ENCODE results near the gene C10orf90.

The C10orf90 gene

GRCh38 chr10:126479280-126479895 lies 191.1 kb downstream of the C10orf90 start:
- H3K27me3 ChIP-seq (replicated peaks; ENCODE audit: control insufficient read depth, insufficient read depth, low read length, poor library complexity, severe bottlenecking): no peaks in the 10 kb centered on the region
- H3K4me1 ChIP-seq (ENCODE audit: control insufficient read depth, insufficient read depth, low read length, poor library complexity, severe bottlenecking): no peaks in the 10 kb centered on the region
- no peak for DNase-seq
- H3K36me3 ChIP-seq (ENCODE audit: control insufficient read depth, insufficient read depth, low read length): no peaks in the 10 kb centered on the region
- H3K9me3 ChIP-seq (ENCODE audit: control insufficient read depth, low read length): no peaks in the 10 kb centered on the region
- no peak overlapping the region for H3K27ac ChIP-seq (ENCODE audit: insufficient read depth, low read length, poor library complexity, severe bottlenecking)
- no peak overlapping the region for H3K4me3 ChIP-seq (ENCODE audit: insufficient read depth, low read depth, low read length, poor library complexity, severe bottlenecking)

GRCh38 chr10:126478546-126478945 lies 191.9 kb downstream of the C10orf90 start:
- Histone ChIP-seq H3K4me1 (ENCODE audit: control insufficient read depth, insufficient read depth, low read length, poor library complexity, severe bottlenecking) (no peaks in the 10 kb centered on the region), H3K36me3 (ENCODE audit: control insufficient read depth, insufficient read depth, low read length) (no peaks in the 10 kb centered on the region), H3K4me3 (ENCODE audit: insufficient read depth, low read depth, low read length, poor library complexity, severe bottlenecking) (no peak overlapping the region), H3K27ac (ENCODE audit: insufficient read depth, low read length, poor library complexity, severe bottlenecking) (no peak overlapping the region), H3K27me3 (replicated peaks; ENCODE audit: control insufficient read depth, insufficient read depth, low read length, poor library complexity, severe bottlenecking) (no peaks in the 10 kb centered on the region), H3K9me3 (ENCODE audit: control insufficient read depth, low read length) (no peaks in the 10 kb centered on the region)
- no peak for DNase-seq

- H3K36me3 ChIP-seq (ENCODE audit: control insufficient read depth, insufficient read depth, low read length): no peaks in the 10 kb centered on the region
- DNase-seq: no peak
- H3K9me3 ChIP-seq (ENCODE audit: control insufficient read depth, low read length): no peaks in the 10 kb centered on the region
- no peak overlapping the region for H3K4me3 ChIP-seq (ENCODE audit: insufficient read depth, low read depth, low read length, poor library complexity, severe bottlenecking)
- no peak overlapping the region for H3K27ac ChIP-seq (ENCODE audit: insufficient read depth, low read length, poor library complexity, severe bottlenecking)
- H3K27me3 ChIP-seq (replicated peaks; ENCODE audit: control insufficient read depth, insufficient read depth, low read length, poor library complexity, severe bottlenecking): no peaks in the 10 kb centered on the region
- no peaks in the 10 kb centered on the region for H3K4me1 ChIP-seq (ENCODE audit: control insufficient read depth, insufficient read depth, low read length, poor library complexity, severe bottlenecking)
Observed at GRCh38 chr10:126476246-126476645, 194.2 kb downstream of the C10orf90 start.

- H3K27me3 ChIP-seq (replicated peaks; ENCODE audit: control insufficient read depth, insufficient read depth, low read length, poor library complexity, severe bottlenecking): no peaks in the 10 kb centered on the region
- no peaks in the 10 kb centered on the region for H3K9me3 ChIP-seq (ENCODE audit: control insufficient read depth, low read length)
- no peak overlapping the region for H3K4me3 ChIP-seq (ENCODE audit: insufficient read depth, low read depth, low read length, poor library complexity, severe bottlenecking)
- DNase-seq: no peak
- H3K4me1 ChIP-seq (ENCODE audit: control insufficient read depth, insufficient read depth, low read length, poor library complexity, severe bottlenecking): no peaks in the 10 kb centered on the region
- H3K36me3 ChIP-seq (ENCODE audit: control insufficient read depth, insufficient read depth, low read length): no peaks in the 10 kb centered on the region
- no peak overlapping the region for H3K27ac ChIP-seq (ENCODE audit: insufficient read depth, low read length, poor library complexity, severe bottlenecking)
Observed at GRCh38 chr10:126475074-126475691, 195.3 kb downstream of the C10orf90 start.

- Histone ChIP-seq H3K4me3 (ENCODE audit: insufficient read depth, low read depth, low read length, poor library complexity, severe bottlenecking) (no peak overlapping the region), H3K4me1 (ENCODE audit: control insufficient read depth, insufficient read depth, low read length, poor library complexity, severe bottlenecking) (no peaks in the 10 kb centered on the region), H3K27me3 (replicated peaks; ENCODE audit: control insufficient read depth, insufficient read depth, low read length, poor library complexity, severe bottlenecking) (no peaks in the 10 kb centered on the region), H3K9me3 (ENCODE audit: control insufficient read depth, low read length) (no peaks in the 10 kb centered on the region), H3K36me3 (ENCODE audit: control insufficient read depth, insufficient read depth, low read length) (no peaks in the 10 kb centered on the region), H3K27ac (ENCODE audit: insufficient read depth, low read length, poor library complexity, severe bottlenecking) (no peak overlapping the region)
- DNase-seq: no peak
Observed at GRCh38 chr10:126474031-126474430, 196.5 kb downstream of the C10orf90 start.

- DNase-seq: no peak
- H3K36me3 ChIP-seq (ENCODE audit: control insufficient read depth, insufficient read depth, low read length): no peaks in the 10 kb centered on the region
- H3K27ac ChIP-seq (ENCODE audit: insufficient read depth, low read length, poor library complexity, severe bottlenecking): no peak overlapping the region
- peaks cover 3% of the 10 kb centered on the region for H3K4me1 ChIP-seq (ENCODE audit: control insufficient read depth, insufficient read depth, low read length, poor library complexity, severe bottlenecking)
- no peaks in the 10 kb centered on the region for H3K9me3 ChIP-seq (ENCODE audit: control insufficient read depth, low read length)
- H3K27me3 ChIP-seq (replicated peaks; ENCODE audit: control insufficient read depth, insufficient read depth, low read length, poor library complexity, severe bottlenecking): no peaks in the 10 kb centered on the region
- no peak overlapping the region for H3K4me3 ChIP-seq (ENCODE audit: insufficient read depth, low read depth, low read length, poor library complexity, severe bottlenecking)
Observed at GRCh38 chr10:126470991-126471390, 199.5 kb downstream of the C10orf90 start.

GRCh38 chr10:126469692-126470091 lies 200.8 kb downstream of the C10orf90 start:
- peaks cover 3% of the 10 kb centered on the region for H3K4me1 ChIP-seq (ENCODE audit: control insufficient read depth, insufficient read depth, low read length, poor library complexity, severe bottlenecking)
- DNase-seq: no peak
- H3K27me3 ChIP-seq (replicated peaks; ENCODE audit: control insufficient read depth, insufficient read depth, low read length, poor library complexity, severe bottlenecking): no peaks in the 10 kb centered on the region
- no peaks in the 10 kb centered on the region for H3K36me3 ChIP-seq (ENCODE audit: control insufficient read depth, insufficient read depth, low read length)
- no peak overlapping the region for H3K27ac ChIP-seq (ENCODE audit: insufficient read depth, low read length, poor library complexity, severe bottlenecking)
- H3K9me3 ChIP-seq (ENCODE audit: control insufficient read depth, low read length): no peaks in the 10 kb centered on the region
- no peak overlapping the region for H3K4me3 ChIP-seq (ENCODE audit: insufficient read depth, low read depth, low read length, poor library complexity, severe bottlenecking)

GRCh38 chr10:126468876-126469643 lies 201.4 kb downstream of the C10orf90 start:
- Histone ChIP-seq H3K4me1 (ENCODE audit: control insufficient read depth, insufficient read depth, low read length, poor library complexity, severe bottlenecking) (peaks cover 3% of the 10 kb centered on the region), H3K9me3 (ENCODE audit: control insufficient read depth, low read length) (no peaks in the 10 kb centered on the region), H3K27me3 (replicated peaks; ENCODE audit: control insufficient read depth, insufficient read depth, low read length, poor library complexity, severe bottlenecking) (no peaks in the 10 kb centered on the region), H3K4me3 (ENCODE audit: insufficient read depth, low read depth, low read length, poor library complexity, severe bottlenecking) (no peak overlapping the region), H3K27ac (ENCODE audit: insufficient read depth, low read length, poor library complexity, severe bottlenecking) (no peak overlapping the region), H3K36me3 (ENCODE audit: control insufficient read depth, insufficient read depth, low read length) (no peaks in the 10 kb centered on the region)
- DNase-seq: peak in 2 of 3 donors; percentile 6 to 19

- H3K9me3 ChIP-seq (ENCODE audit: control insufficient read depth, low read length): no peaks in the 10 kb centered on the region
- peaks cover 3% of the 10 kb centered on the region for H3K4me1 ChIP-seq (ENCODE audit: control insufficient read depth, insufficient read depth, low read length, poor library complexity, severe bottlenecking)
- H3K27me3 ChIP-seq (replicated peaks; ENCODE audit: control insufficient read depth, insufficient read depth, low read length, poor library complexity, severe bottlenecking): no peaks in the 10 kb centered on the region
- no peak for DNase-seq
- H3K4me3 ChIP-seq (ENCODE audit: insufficient read depth, low read depth, low read length, poor library complexity, severe bottlenecking): no peak overlapping the region
- H3K36me3 ChIP-seq (ENCODE audit: control insufficient read depth, insufficient read depth, low read length): no peaks in the 10 kb centered on the region
- no peak overlapping the region for H3K27ac ChIP-seq (ENCODE audit: insufficient read depth, low read length, poor library complexity, severe bottlenecking)
Observed at GRCh38 chr10:126468467-126468866, 202.0 kb downstream of the C10orf90 start.

- H3K9me3 ChIP-seq (ENCODE audit: control insufficient read depth, low read length): no peaks in the 10 kb centered on the region
- no peak for DNase-seq
- H3K36me3 ChIP-seq (ENCODE audit: control insufficient read depth, insufficient read depth, low read length): no peaks in the 10 kb centered on the region
- H3K4me1 ChIP-seq (ENCODE audit: control insufficient read depth, insufficient read depth, low read length, poor library complexity, severe bottlenecking): peaks cover 3% of the 10 kb centered on the region
- no peaks in the 10 kb centered on the region for H3K27me3 ChIP-seq (replicated peaks; ENCODE audit: control insufficient read depth, insufficient read depth, low read length, poor library complexity, severe bottlenecking)
- H3K27ac ChIP-seq (ENCODE audit: insufficient read depth, low read length, poor library complexity, severe bottlenecking): no peak overlapping the region
- H3K4me3 ChIP-seq (ENCODE audit: insufficient read depth, low read depth, low read length, poor library complexity, severe bottlenecking): no peak overlapping the region
Observed at GRCh38 chr10:126465771-126466170, 204.7 kb downstream of the C10orf90 start.

Data from effector memory CD4-positive, alpha-beta T cell (primary cell).